Endothelial cell of umbilical vein (primary cell): ENCODE measurements around the gene SCN7A. TPM values are rescaled to one million over a fixed set of nuclear protein-coding genes. Genes with fewer than 3 reads are reported as not detected.

Experiments used
- BruUV-seq: library from RNA; stranded (reverse); fragments of 400-500 nt; replicated peaks from 2 replicates; lab custom pipeline; 2021; lab: Mats Ljungman, UMichigan
- CTCF ChIA-PET: fragments of 300-600, 350-600 bp; sonication (Branson Sonifier 250); formaldehyde crosslinking; loops from one replicate; lab custom pipeline; 2021; ENCODE audit warnings: antibody characterized with exemption, inconsistent platforms; lab: Charles Lee
- POLR2A ChIA-PET: fragments of 300-600, 350-600 bp; sonication (Branson Sonifier 250); formaldehyde crosslinking; loops from one replicate; lab custom pipeline; 2021; ENCODE audit warnings: antibody characterized with exemption, inconsistent platforms; lab: Charles Lee
- DNase-seq: peaks from one replicate; pipeline ENCODE4 v3.0.0-alpha.2; 2011; ENCODE audit warnings: low read depth, low spot score
- FAIRE-seq: peaks from 2 replicates; lab custom pipeline; 2011; peaks lifted over from hg19 to GRCh38; lab: Jason Lieb, UNC
- H2AFZ ChIP-seq: 2 replicates; pipeline ENCODE4 v1.6.0; 2012; ENCODE audit warnings: low read depth, low read length, control low read depth, inconsistent platforms
- H3K27ac ChIP-seq: 2 replicates; pipeline ENCODE4 v1.5.1; 2011; ENCODE audit warnings: low read depth, mild to moderate bottlenecking, control low read depth, low read length, moderate library complexity; ENCODE audit not compliant: insufficient read depth
- H3K27me3 ChIP-seq, 2 experiments: 2 replicates each; pipeline versions ENCODE4 v1.6.0 to v1.6.1; 2011; ENCODE audit warnings: low read length in 2 of 2, mixed read lengths in 1 of 2; ENCODE audit not compliant: control insufficient read depth in 2 of 2, insufficient read depth in 2 of 2
- H3K36me3 ChIP-seq, 2 experiments: 2 replicates in 1 of 2; 3 replicates in 1 of 2; pipeline ENCODE4 v1.5.1; 2011; ENCODE audit warnings: low read length in 2 of 2, mild to moderate bottlenecking in 1 of 2, moderate library complexity in 1 of 2; ENCODE audit not compliant: control insufficient read depth in 2 of 2, insufficient read depth in 2 of 2; ENCODE audit errors: extremely low read depth in 1 of 2
- H3K4me1 ChIP-seq: 3 replicates; pipeline ENCODE4 v1.5.1; 2011; ENCODE audit warnings: mild to moderate bottlenecking, low read length; ENCODE audit not compliant: control insufficient read depth, insufficient read depth; ENCODE audit errors: extremely low read depth
- H3K4me2 ChIP-seq: 2 replicates; pipeline ENCODE4 v1.6.1; 2011; ENCODE audit warnings: low read length, control low read depth, mixed read lengths; ENCODE audit not compliant: insufficient read depth
- H3K4me3 ChIP-seq, 3 experiments: fragments of 200-600 bp in 1 of 3; sonication (generic), shearing (Covaris generic) in 1 of 3; replicated peaks in 1 of 3; 2 replicates each; pipeline ENCODE4 v1.5.1; 2011 to 2016; ENCODE audit warnings: control low read depth in 3 of 3, low read length in 3 of 3, mild to moderate bottlenecking in 2 of 3, inconsistent platforms in 1 of 3, low read depth in 1 of 3, moderate library complexity in 1 of 3; ENCODE audit not compliant: insufficient read depth in 1 of 3
- H3K79me2 ChIP-seq: 2 replicates; pipeline ENCODE4 v1.6.0; 2012; ENCODE audit warnings: low read length, inconsistent platforms; ENCODE audit not compliant: control insufficient read depth, insufficient read depth
- H3K9ac ChIP-seq: replicated peaks from 2 replicates; pipeline ENCODE3; 2011; ENCODE audit warnings: low read length, control low read depth; ENCODE audit not compliant: insufficient read depth; ENCODE audit errors: extremely low read depth
- H3K9me1 ChIP-seq: replicated peaks from 3 replicates; pipeline ENCODE4 v1.6.0; 2011; ENCODE audit warnings: mild to moderate bottlenecking, low read length; ENCODE audit not compliant: control insufficient read depth, insufficient read depth; ENCODE audit errors: extremely low read depth
- H3K9me3 ChIP-seq: replicated peaks from 2 replicates; pipeline ENCODE4 v1.5.1; 2012; ENCODE audit warnings: low read length, inconsistent platforms; ENCODE audit not compliant: control insufficient read depth, insufficient read depth
- H4K20me1 ChIP-seq: replicated peaks from 2 replicates; pipeline ENCODE3; 2011; ENCODE audit warnings: mild to moderate bottlenecking, low read length; ENCODE audit not compliant: control insufficient read depth, insufficient read depth; ENCODE audit errors: extremely low read depth
- CTCF ChIP-seq, 2 donors: IDR thresholded peaks; 1 replicate in 1 of 2; 2 replicates in 1 of 2; pipeline ENCODE4 v1.5.1; 2011; ENCODE audit warnings: low read length in 2 of 2, mild to moderate bottlenecking in 2 of 2, moderate library complexity in 2 of 2, control low read depth in 1 of 2, inconsistent platforms in 1 of 2, low read depth in 1 of 2; ENCODE audit not compliant: insufficient read depth in 1 of 2; ENCODE audit errors: extremely low read depth in 1 of 2
- EZH2 ChIP-seq: IDR thresholded peaks from 2 replicates; pipeline ENCODE4 v1.6.1; 2012; ENCODE audit warnings: borderline replicate concordance, low read depth, mild to moderate bottlenecking, moderate library complexity, low read length, inconsistent platforms; ENCODE audit not compliant: severe bottlenecking
- FOS ChIP-seq: IDR thresholded peaks from 2 replicates; pipeline ENCODE4 v1.6.1; 2011; ENCODE audit warnings: mild to moderate bottlenecking, low read length, moderate library complexity, borderline replicate concordance; ENCODE audit not compliant: insufficient read depth
- JUN ChIP-seq: IDR thresholded peaks from 2 replicates; pipeline ENCODE4 v1.6.1; 2011; ENCODE audit warnings: borderline replicate concordance, low read depth; ENCODE audit not compliant: insufficient read length, insufficient read depth
- MYC ChIP-seq: IDR thresholded peaks from one replicate; pipeline ENCODE4 v1.6.1; 2011; ENCODE audit warnings: mild to moderate bottlenecking, low read depth, low read length
- POLR2A ChIP-seq: IDR thresholded peaks from 2 replicates; pipeline ENCODE4 v1.6.1; 2012; ENCODE audit warnings: low read depth, mild to moderate bottlenecking, control low read depth, low read length
- POLR2AphosphoS5 ChIP-seq: IDR thresholded peaks from 2 replicates; pipeline ENCODE4 v1.6.1; 2012; ENCODE audit warnings: low read depth, mild to moderate bottlenecking, control low read depth, low read length, moderate library complexity; ENCODE audit not compliant: insufficient read depth
- dilution Hi-C: fragments of 300-500 bp; cut with MboI; formaldehyde crosslinking; loops from one replicate; pipeline ENCODE4 v1.15.0; 2019; ENCODE audit warnings: low sequenced_read_pairs; ENCODE audit not compliant: extremely low pct_ligation_motif_present
- intact Hi-C: fragments of 100-400 bp; cut with micrococcal nuclease; formaldehyde crosslinking; loops from one replicate; pipeline ENCODE4 v1.10.0; 2022
- polyA plus RNA-seq, 4 experiments: library from polyadenylated mRNA; depleted of rRNA in 3 of 4; stranded (reverse) in 3 of 4; unstranded in 1 of 4; fragments of >200 nt; gene quantifications; 2 replicates each; pipeline versions ENCODE4 v1.2.1 to v1.2.3, GENCODE V29; 2011 to 2012; ENCODE audit warnings: missing spikeins in 1 of 4
- total RNA-seq: library from RNA; stranded (reverse); gene quantifications from 2 replicates; pipeline ENCODE4 v1.2.3, GENCODE V29; 2021

SCN7A gene
- total and polyA plus RNA-seq, 2 donors (not counting 3 experiments of a cell fraction or from before 2014, with no cell fraction given): not detected

DNA sequence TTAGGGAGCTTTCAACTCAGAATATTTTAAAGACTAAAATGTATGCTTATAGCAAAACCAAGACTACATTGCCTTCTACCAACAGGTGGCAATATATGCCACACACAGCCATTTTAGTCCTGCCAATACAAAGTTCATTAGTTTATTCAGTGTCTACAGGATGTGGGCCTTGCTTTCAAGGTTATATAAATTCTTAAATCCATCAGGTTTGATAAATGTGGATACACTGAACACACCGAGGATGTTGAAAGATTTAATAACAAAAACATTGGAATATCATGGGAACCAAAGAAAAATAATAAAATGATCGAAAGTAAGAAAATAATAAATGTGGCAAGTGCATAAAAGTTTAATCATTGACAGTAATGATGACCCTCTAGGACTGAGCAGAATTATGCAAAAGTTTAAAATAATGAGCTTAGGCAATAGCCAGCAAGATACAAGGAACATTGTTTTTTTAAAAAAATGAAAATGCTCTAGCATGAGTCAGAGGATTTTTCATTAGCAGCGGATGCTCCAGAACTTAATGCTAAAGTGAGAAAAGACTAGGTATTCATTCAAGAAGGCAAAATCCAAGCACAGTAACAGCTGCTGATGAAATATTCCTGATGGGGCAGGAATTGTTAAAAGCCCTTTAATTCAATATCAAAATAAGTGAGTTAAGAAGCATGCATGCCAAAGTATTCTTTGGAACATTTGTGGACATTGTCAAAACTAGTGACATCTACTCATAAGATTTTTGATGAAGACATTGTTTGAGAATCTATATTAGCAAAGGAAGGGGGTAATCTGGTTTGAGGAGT lies 132.5 kb downstream of the SCN7A start:
- H2AFZ ChIP-seq: no peak overlapping the region
- DNase-seq: peak; percentile 69
- CTCF ChIA-PET: interaction anchor here (0.6 to 3.0 kb wide), 27 partner anchors 10 to 206 kb away, joined by 3 to 87 read pairs (median 4); partner anchors contain the start of gene SCN9A
- H3K27ac ChIP-seq: no peak overlapping the region
- H3K36me3 ChIP-seq: no peaks in the 10 kb centered on the region
- BruUV-seq: no TSS peak
- H3K4me1 ChIP-seq: no peaks in the 10 kb centered on the region
- H4K20me1 ChIP-seq: no peaks in the 10 kb centered on the region
- H3K79me2 ChIP-seq: no peaks in the 10 kb centered on the region
- peak; percentile 34 to 50 for TF ChIP-seq CTCF (IDR thresholded peaks at IDR 0.05; ENCODE audit: extremely low read depth in 1 of 2, insufficient read depth in 1 of 2, low read depth in 1 of 2, low read length in 2 of 2)
- no peak for TF ChIP-seq MYC
- no peak overlapping the region for H3K9ac ChIP-seq
- FAIRE-seq: peak; percentile 64
- no peaks in the 10 kb centered on the region for H3K9me1 ChIP-seq
- dilution Hi-C loops: no loop called here
- H3K4me2 ChIP-seq: no peak overlapping the region
- H3K4me3 ChIP-seq: no peak overlapping the region
- intact Hi-C loops: loop anchor here (1.0 to 5.0 kb wide), 5 partner anchors 23 to 179 kb away; no protein-coding TSS in a partner anchor
- H3K9me3 ChIP-seq: no peaks in the 10 kb centered on the region
- H3K27me3 ChIP-seq: no peaks in the 10 kb centered on the region
- POLR2A ChIA-PET: no interaction called here

GRCh38 chr2:166360906-166361305 lies 133.1 kb downstream of the SCN7A start:
- Histone ChIP-seq H3K4me2 (no peak overlapping the region), H3K4me3 (no peak overlapping the region), H3K9me3 (no peaks in the 10 kb centered on the region), H3K27me3 (no peaks in the 10 kb centered on the region), H3K4me1 (no peaks in the 10 kb centered on the region), H3K27ac (no peak overlapping the region), H3K9ac (no peak overlapping the region), H3K79me2 (no peaks in the 10 kb centered on the region), H3K9me1 (no peaks in the 10 kb centered on the region), H3K36me3 (no peaks in the 10 kb centered on the region), H4K20me1 (no peaks in the 10 kb centered on the region), H2AFZ (no peak overlapping the region)
- FAIRE-seq (no peak), DNase-seq (no peak)
- intact Hi-C loops (loop anchor here (1.0 to 5.0 kb wide), 5 partner anchors 23 to 179 kb away; no protein-coding TSS in a partner anchor), dilution Hi-C loops (no loop called here)
- POLR2A ChIA-PET: no interaction called here
- no TSS peak for BruUV-seq
- TF ChIP-seq POLR2AphosphoS5: no peak
- TF ChIP-seq POLR2A: no peak
- no peak for TF ChIP-seq FOS
- no peak for TF ChIP-seq EZH2
- TF ChIP-seq MYC: no peak
- no peak for TF ChIP-seq JUN
- TF ChIP-seq CTCF (IDR thresholded peaks at IDR 0.05; ENCODE audit: extremely low read depth in 1 of 2, insufficient read depth in 1 of 2, low read depth in 1 of 2, low read length in 2 of 2): no peak
- CTCF ChIA-PET: interaction anchor here (0.5 to 3.0 kb wide), 28 partner anchors 10 to 206 kb away, joined by 3 to 87 read pairs (median 4); partner anchors contain the start of gene SCN9A
